ENCODE results near the gene SLC9C2. TPM values are rescaled to one million over a fixed set of nuclear protein-coding genes. Genes with fewer than 3 reads are reported as not detected.

The SLC9C2 gene
- total RNA-seq, 1 experiment from 2014 or later = not detected

- H4K20me1 ChIP-seq (ENCODE audit: control insufficient read depth, insufficient read depth, insufficient read length) = no peaks in the 10 kb centered on the region
- TF ChIP-seq CTCF (conservative IDR thresholded peaks at IDR 0.05) = no peak
- no peak overlapping the region for H2AK5ac ChIP-seq (ENCODE audit: insufficient read length, low read length)
- no peak overlapping the region for H4K8ac ChIP-seq (replicated peaks; ENCODE audit: insufficient read length, low read depth, low read length)
- H3K27me3 Mint-ChIP-seq (ENCODE audit: low read depth) = no peaks in the 10 kb centered on the region
- H3K23me2 ChIP-seq (ENCODE audit: insufficient read length, low read depth, low read length, poor library complexity, severe bottlenecking) = no peaks in the 10 kb centered on the region
- H4K5ac ChIP-seq (ENCODE audit: insufficient read length, low read depth, low read length) = no peak overlapping the region
- H2BK120ac ChIP-seq (ENCODE audit: low read depth, low read length, poor library complexity, severe bottlenecking) = no peak overlapping the region
- no peak overlapping the region for H3T11ph ChIP-seq (ENCODE audit: low read length)
- H2BK20ac ChIP-seq (ENCODE audit: low read depth, low read length, poor library complexity, severe bottlenecking) = no peak overlapping the region
- peak overlapping the region in 2 of 3 experiments; percentile 61 to 94; a peak in 4 of 7 replicates for H3K27ac Mint-ChIP-seq
- H3K27me3 ChIP-seq (ENCODE audit: insufficient read depth, low read length) = no peaks in the 10 kb centered on the region
- no peak overlapping the region for H2BK5ac ChIP-seq (ENCODE audit: insufficient read length, low read length)
- H2AFZ ChIP-seq (ENCODE audit: low read length) = no peak overlapping the region
- H4K91ac ChIP-seq (ENCODE audit: insufficient read length, low read depth, low read length) = no peak overlapping the region
- no peak for DNase-seq
- H3K4me2 ChIP-seq (ENCODE audit: insufficient read depth, insufficient read length, low read length) = no peak overlapping the region
- no peak overlapping the region for H3K14ac ChIP-seq (ENCODE audit: insufficient read depth, low read length)
- no CpG with 5 or more reads among the region's 3 CpGs for WGBS (ENCODE audit: extremely low coverage, insufficient read length, low lambda C conversion rate)
- H2BK15ac ChIP-seq (ENCODE audit: low read depth, low read length) = no peak overlapping the region
- H3K79me2 ChIP-seq (ENCODE audit: insufficient read depth, low read length) = no peaks in the 10 kb centered on the region
- peaks cover 16 to 23% of the 10 kb centered on the region in 2 experiments for H3K9me3 Mint-ChIP-seq
- H2BK12ac ChIP-seq (ENCODE audit: insufficient read length, low read depth, low read length) = no peak overlapping the region
- no peaks in the 10 kb centered on the region for H3K4me1 ChIP-seq (ENCODE audit: insufficient read depth, low read length)
- peaks cover 22 to 25% of the 10 kb centered on the region in 2 experiments for H3K4me1 Mint-ChIP-seq
- no peak overlapping the region for H3K27ac ChIP-seq (ENCODE audit: insufficient read length, low read depth, low read length)
- H3K79me1 ChIP-seq (ENCODE audit: insufficient read depth, low read depth, low read length, poor library complexity, severe bottlenecking) = no peaks in the 10 kb centered on the region
- H3K9ac ChIP-seq (ENCODE audit: extremely low read depth, insufficient read length, low read length) = no peak overlapping the region
- peaks cover 59 to 87% (median 73%) of the 10 kb centered on the region in 3 experiments for H3K36me3 Mint-ChIP-seq (ENCODE audit: insufficient read depth in 1 of 3, low read depth in 3 of 3)
- no peak overlapping the region for H3K4ac ChIP-seq (ENCODE audit: low read depth, low read length)
- no peak overlapping the region for H3K4me3 Mint-ChIP-seq
- no peak overlapping the region for H3K56ac ChIP-seq (ENCODE audit: insufficient read length, low read depth, low read length)
- no peak overlapping the region for H3K18ac ChIP-seq (ENCODE audit: insufficient read length, low read depth, low read length)
- H3K23ac ChIP-seq (ENCODE audit: insufficient read length, low read depth, low read length) = no peak overlapping the region
- H3K9me3 ChIP-seq (ENCODE audit: control insufficient read depth, low read depth, low read length) = peaks cover 11% of the 10 kb centered on the region
These were observed 112.9 kb downstream of the SLC9C2 start for GRCh38 chr1:173489929-173490328.
